Activated CD4-positive, alpha-beta memory T cell treated with anti-CD3 and anti-CD28 coated beads for 36 hours (primary cell): ENCODE measurements around the gene VPS37B. TPM values are rescaled to one million over a fixed set of nuclear protein-coding genes. Genes with fewer than 3 reads are reported as not detected.
A peak's percentile ranks its signal among the peaks of the same experiment; 100 is the strongest.
"Not testable (repeated sequence)": the region's sequence is repeated elsewhere in the genome, so short reads cannot be mapped to it uniquely, and the experiment has no call there.

Source experiments
- CTCF ChIA-PET: fragments of 350-600 bp; sonication (Branson Sonifier 250); formaldehyde crosslinking; loops from one replicate; lab custom pipeline; 2021; ENCODE audit warnings: antibody characterized with exemption, inconsistent platforms; lab: Charles Lee
- POLR2A ChIA-PET: fragments of 350-600 bp; sonication (Branson Sonifier 250); formaldehyde crosslinking; loops from one replicate; lab custom pipeline; 2021; ENCODE audit warnings: antibody characterized with exemption; lab: Charles Lee
- DNase-seq: peaks from one replicate; pipeline ENCODE4 v3.0.0-alpha.2; 2020
- H3K27ac Mint-ChIP-seq: one replicate; pipeline ENCODE4 v1.8.0; 2021; ENCODE audit warnings: mixed read lengths
- H3K27me3 Mint-ChIP-seq: one replicate; pipeline ENCODE4 v1.8.0; 2021; ENCODE audit warnings: mixed read lengths
- H3K36me3 Mint-ChIP-seq: one replicate; pipeline ENCODE4 v1.8.0; 2021; ENCODE audit warnings: mixed read lengths
- H3K4me1 Mint-ChIP-seq: one replicate; pipeline ENCODE4 v1.8.0; 2021; ENCODE audit warnings: low read depth, mixed read lengths
- H3K4me3 Mint-ChIP-seq: one replicate; pipeline ENCODE4 v1.8.0; 2021; ENCODE audit warnings: mild to moderate bottlenecking, mixed read lengths
- H3K9me3 Mint-ChIP-seq: one replicate; pipeline ENCODE4 v1.8.0; 2021; ENCODE audit warnings: mixed read lengths
- intact Hi-C: fragments of 100-400 bp; cut with micrococcal nuclease; formaldehyde crosslinking; loops from one replicate; pipeline ENCODE4 v1.15.1; 2023
- total RNA-seq, 2 experiments: library from RNA; stranded (reverse); gene quantifications; one replicate each; pipeline ENCODE4 v1.2.3, GENCODE V29; 2021

VPS37B gene
- total RNA-seq, result 10 to 100 TPM in 1 of 2 experiments, 1 to 10 TPM in 1; 10.0 to 10.4 TPM

- Mint-ChIP-seq H3K27me3 (peaks cover 3% of the 10 kb centered on the region), H3K27ac (peak within 1 kb of the TSS; percentile 79), H3K4me3 (peak within 1 kb of the TSS; percentile 79), H3K9me3 (peaks cover 7% of the 10 kb centered on the region), H3K4me1 (peaks cover 77% of the 10 kb centered on the region), H3K36me3 (peaks cover 3% of the 10 kb centered on the region)
- intact Hi-C loops, result loop anchor here (5.0 to 10.0 kb wide), 2 partner anchors 164 to 559 kb away; partner anchors contain the start of genes HCAR1 and SNRNP35
- POLR2A ChIA-PET, result interaction anchor here (1.5 to 1.6 kb wide), 2 partner anchors 8 to 23 kb away, joined by 3 to 4 read pairs; no protein-coding TSS in a partner anchor
- CTCF ChIA-PET, result interaction anchor here (0.7 to 6.4 kb wide), 2 partner anchors 14 to 57 kb away, joined by 4 to 25 read pairs; no protein-coding TSS in a partner anchor
- DNase-seq, result peak; percentile 93
Measured at GRCh38 chr12:122895704-122896636, at the start of gene VPS37B. Gene VPS37B (minus strand): TSS chr12:122896124. CDS start chr12:122896062, 62 bp downstream.

DNA sequence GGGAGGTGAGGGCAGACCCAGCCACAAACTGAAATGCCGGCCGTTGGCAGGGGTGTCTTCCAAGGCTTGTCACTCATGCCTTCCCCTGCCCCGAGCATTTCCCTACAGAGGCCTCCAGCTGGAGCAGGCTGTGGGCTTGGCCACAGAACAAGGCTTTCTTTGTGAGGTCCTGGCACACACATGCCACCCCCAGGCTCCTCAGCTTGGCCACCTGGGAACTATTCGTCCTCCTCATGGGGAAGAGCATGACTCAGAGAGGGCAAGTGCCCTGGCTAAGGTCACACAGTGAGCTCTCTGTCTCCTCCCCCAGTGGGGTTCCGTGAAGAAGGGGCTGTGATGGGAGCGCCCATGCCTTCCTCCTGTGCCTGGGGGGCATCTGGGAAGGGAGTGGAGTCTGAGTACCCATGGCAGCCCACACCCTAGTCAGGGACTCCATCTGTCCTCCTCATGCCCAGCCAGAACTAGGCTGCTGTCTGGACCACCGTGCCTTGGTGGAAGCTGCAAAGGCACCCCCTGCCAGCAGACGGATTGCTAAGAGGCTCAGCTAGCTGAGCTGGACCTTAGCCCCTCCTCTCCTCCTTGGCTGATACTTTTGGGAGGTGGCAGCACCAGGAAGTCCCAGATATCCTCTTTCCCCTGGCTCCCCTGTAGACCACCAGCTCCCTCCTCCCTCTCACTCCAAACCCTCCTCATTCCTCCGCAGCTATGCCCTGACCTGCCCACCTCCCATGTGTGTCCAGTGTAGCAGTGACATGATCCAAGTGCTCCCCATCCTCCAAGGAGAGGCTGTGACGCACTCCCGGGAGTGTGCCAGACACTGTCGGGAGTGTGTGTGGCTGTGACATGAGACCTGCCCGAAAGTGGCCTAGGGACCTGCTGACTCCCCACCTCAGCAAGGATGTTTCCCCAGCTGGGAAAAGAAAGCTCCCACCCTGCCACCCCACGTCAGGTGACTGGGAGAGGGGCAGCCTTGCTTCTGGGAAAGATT is 49.0 kb upstream of the VPS37B start:
- no peak for DNase-seq
- ChIA-PET POLR2A (no interaction called here), CTCF (interaction anchor here (1.4 to 15.9 kb wide), 3 partner anchors 22 to 151 kb away, joined by 3 to 239 read pairs (median 11); partner anchors contain the start of gene ABCB9)
- intact Hi-C loops, result no loop called here
- Mint-ChIP-seq H3K4me1 (peaks cover 20% of the 10 kb centered on the region), H3K36me3 (no peaks in the 10 kb centered on the region), H3K4me3 (no peak overlapping the region), H3K9me3 (no peaks in the 10 kb centered on the region), H3K27me3 (no peaks in the 10 kb centered on the region), H3K27ac (no peak overlapping the region)

- Mint-ChIP-seq H3K4me3 (no peak overlapping the region), H3K36me3 (no peaks in the 10 kb centered on the region), H3K9me3 (no peaks in the 10 kb centered on the region), H3K4me1 (peaks cover 20% of the 10 kb centered on the region), H3K27me3 (no peaks in the 10 kb centered on the region), H3K27ac (no peak overlapping the region)
- no peak for DNase-seq
- POLR2A ChIA-PET, result no interaction called here
- intact Hi-C loops, result no loop called here
- CTCF ChIA-PET, result no interaction called here
Measured at GRCh38 chr12:122943196-122943595, 47.3 kb upstream of the VPS37B start.

DNA sequence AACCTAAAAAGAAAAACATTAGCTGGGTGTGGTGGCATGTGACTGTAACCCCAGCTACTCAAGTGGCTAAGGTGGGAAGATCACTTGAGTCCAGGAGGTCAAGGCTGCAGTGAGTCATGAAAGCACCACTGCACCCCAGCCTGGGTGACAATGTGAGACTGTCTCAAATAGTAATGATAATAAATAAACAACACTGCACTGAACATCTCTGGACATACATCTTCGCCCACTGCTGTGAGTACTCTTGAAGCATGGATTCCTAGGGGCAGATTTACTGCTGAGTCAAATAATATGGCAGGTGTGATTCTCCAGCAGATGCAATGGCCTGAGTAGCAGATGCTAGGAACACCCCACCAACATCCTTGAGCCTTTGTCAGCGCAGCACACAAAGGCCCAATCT is 46.7 kb upstream of the VPS37B start:
- H3K9me3 Mint-ChIP-seq, result no peaks in the 10 kb centered on the region
- H3K27ac Mint-ChIP-seq, result no peak overlapping the region
- no peak for DNase-seq
- POLR2A ChIA-PET, result no interaction called here
- no peaks in the 10 kb centered on the region for H3K27me3 Mint-ChIP-seq
- CTCF ChIA-PET, result no interaction called here
- intact Hi-C loops, result no loop called here
- no peak overlapping the region for H3K4me3 Mint-ChIP-seq
- H3K4me1 Mint-ChIP-seq, result peaks cover 20% of the 10 kb centered on the region
- no peaks in the 10 kb centered on the region for H3K36me3 Mint-ChIP-seq

GRCh38 chr12:122941351-122941750 is 45.4 kb upstream of the VPS37B start:
- POLR2A ChIA-PET, H3K4me1 Mint-ChIP-seq, H3K4me3 Mint-ChIP-seq, CTCF ChIA-PET, H3K36me3 Mint-ChIP-seq, DNase-seq, H3K27me3 Mint-ChIP-seq, H3K27ac Mint-ChIP-seq, H3K9me3 Mint-ChIP-seq, intact Hi-C loops: not testable (repeated sequence)

DNA sequence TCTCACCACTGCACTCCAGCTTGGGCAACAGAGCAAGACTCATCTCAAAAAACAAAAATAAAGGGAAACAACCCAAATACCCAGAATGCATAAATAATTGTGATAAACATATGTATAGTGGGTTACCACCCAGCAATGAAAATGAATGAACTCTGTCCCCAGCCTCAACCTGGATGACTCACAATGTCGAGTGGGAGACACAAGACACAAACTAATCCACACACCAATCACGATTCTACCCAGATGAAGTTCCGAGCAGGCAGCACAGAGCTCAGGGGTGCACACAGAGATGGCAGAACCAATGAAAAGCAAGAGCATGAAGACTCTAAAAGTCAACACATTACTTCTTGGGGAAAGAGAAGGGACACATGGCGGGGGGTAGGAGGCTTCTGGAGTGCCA is 43.2 kb upstream of the VPS37B start:
- Mint-ChIP-seq H3K27ac (no peak overlapping the region), H3K9me3 (no peaks in the 10 kb centered on the region), H3K36me3 (no peaks in the 10 kb centered on the region), H3K4me3 (no peak overlapping the region), H3K27me3 (no peaks in the 10 kb centered on the region), H3K4me1 (peaks cover 7% of the 10 kb centered on the region)
- DNase-seq, result no peak
- POLR2A ChIA-PET, result no interaction called here
- intact Hi-C loops, result no loop called here
- CTCF ChIA-PET, result interaction anchor here (0.7 to 2.8 kb wide), 3 partner anchors 13 to 594 kb away, joined by 3 to 12 read pairs (median 5); no protein-coding TSS in a partner anchor

DNA sequence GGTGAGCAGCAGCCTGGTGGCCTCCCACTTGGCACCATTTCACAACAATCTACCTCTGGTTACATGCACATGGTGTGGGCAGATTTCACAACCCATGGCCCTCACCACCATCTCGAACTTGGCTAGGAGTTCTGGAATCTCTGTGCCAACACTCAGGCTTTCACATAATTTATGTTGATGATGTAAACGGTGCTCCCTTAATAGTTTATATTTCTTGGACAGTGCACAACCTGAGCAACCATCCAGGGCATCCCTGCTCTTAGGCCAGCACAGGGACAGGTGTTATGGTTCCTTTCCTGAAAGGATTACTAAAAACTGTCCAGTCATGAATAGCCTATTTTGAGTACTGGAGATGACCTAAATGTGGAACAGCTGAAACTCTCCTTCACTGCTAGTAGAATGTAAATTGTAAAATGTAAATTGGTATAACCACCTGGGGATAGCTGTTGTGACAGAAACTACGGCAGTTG is 41.7 kb upstream of the VPS37B start:
- POLR2A ChIA-PET, result no interaction called here
- H3K27ac Mint-ChIP-seq, result no peak overlapping the region
- no peaks in the 10 kb centered on the region for H3K36me3 Mint-ChIP-seq
- no peaks in the 10 kb centered on the region for H3K4me1 Mint-ChIP-seq
- intact Hi-C loops, result no loop called here
- H3K9me3 Mint-ChIP-seq, result no peaks in the 10 kb centered on the region
- no peak for DNase-seq
- no peaks in the 10 kb centered on the region for H3K27me3 Mint-ChIP-seq
- H3K4me3 Mint-ChIP-seq, result no peak overlapping the region
- CTCF ChIA-PET, result interaction anchor here (2.8 kb wide), 1 partner anchor 77 kb away, joined by 12 read pairs; no protein-coding TSS in a partner anchor

GRCh38 chr12:122935318-122935717 is 39.4 kb upstream of the VPS37B start:
- no peaks in the 10 kb centered on the region for H3K36me3 Mint-ChIP-seq
- no peak for DNase-seq
- no peak overlapping the region for H3K27ac Mint-ChIP-seq
- H3K9me3 Mint-ChIP-seq, result no peaks in the 10 kb centered on the region
- no peaks in the 10 kb centered on the region for H3K4me1 Mint-ChIP-seq
- H3K4me3 Mint-ChIP-seq, result no peak overlapping the region
- no peaks in the 10 kb centered on the region for H3K27me3 Mint-ChIP-seq
- POLR2A ChIA-PET, result no interaction called here
- CTCF ChIA-PET, result interaction anchor here (0.9 kb wide), 1 partner anchor 11 kb away, joined by 3 read pairs; no protein-coding TSS in a partner anchor
- intact Hi-C loops, result no loop called here

DNA sequence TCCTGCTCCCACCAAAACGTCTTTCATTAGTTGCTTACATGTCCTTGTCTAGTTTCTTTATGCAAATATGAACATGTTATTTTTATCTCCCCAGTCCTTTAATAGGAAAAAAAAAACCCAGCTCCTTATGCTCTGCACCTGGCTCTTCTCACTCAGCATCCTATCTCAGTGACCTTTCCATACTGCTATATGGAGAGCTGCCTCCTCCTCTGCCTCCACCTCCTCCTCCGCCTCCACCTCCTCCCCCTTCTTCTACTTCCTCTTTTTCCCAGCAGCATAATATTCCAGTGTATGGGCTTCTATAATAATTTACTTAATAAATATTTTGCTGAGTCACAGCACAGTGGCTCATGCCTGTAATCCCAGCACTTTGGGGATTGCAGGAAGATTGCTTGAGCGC is 38.8 kb upstream of the VPS37B start:
- intact Hi-C loops, result no loop called here
- no peak overlapping the region for H3K4me3 Mint-ChIP-seq
- ChIA-PET CTCF (interaction anchor here (0.9 kb wide), 1 partner anchor 11 kb away, joined by 3 read pairs; no protein-coding TSS in a partner anchor), POLR2A (no interaction called here)
- no peaks in the 10 kb centered on the region for H3K4me1 Mint-ChIP-seq
- H3K36me3 Mint-ChIP-seq, result no peaks in the 10 kb centered on the region
- H3K27ac Mint-ChIP-seq, result no peak overlapping the region
- no peak for DNase-seq
- H3K27me3 Mint-ChIP-seq, result no peaks in the 10 kb centered on the region
- H3K9me3 Mint-ChIP-seq, result no peaks in the 10 kb centered on the region

DNA sequence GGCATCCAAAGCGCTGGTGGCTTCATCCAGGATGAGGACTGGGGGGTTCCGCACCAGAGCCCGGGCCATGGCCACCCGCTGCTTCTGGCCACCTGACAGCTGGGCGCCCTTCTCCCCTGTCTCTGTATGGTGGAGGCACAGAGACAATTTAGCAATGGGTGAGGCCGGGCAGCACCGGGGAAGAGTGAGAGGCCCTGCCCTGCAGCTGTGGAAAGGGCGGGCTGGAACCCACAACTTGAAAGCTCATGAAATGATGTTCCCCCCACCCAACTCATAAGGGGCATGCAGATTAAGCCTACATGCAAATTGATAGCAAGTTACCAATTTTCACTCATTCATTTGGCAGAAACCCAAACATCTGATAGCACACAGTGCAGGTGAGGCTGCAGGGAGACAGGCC is 36.3 kb upstream of the VPS37B start:
- no peak for DNase-seq
- no peaks in the 10 kb centered on the region for H3K4me1 Mint-ChIP-seq
- H3K36me3 Mint-ChIP-seq, result no peaks in the 10 kb centered on the region
- H3K27ac Mint-ChIP-seq, result no peak overlapping the region
- intact Hi-C loops, result no loop called here
- no peaks in the 10 kb centered on the region for H3K9me3 Mint-ChIP-seq
- CTCF ChIA-PET, result no interaction called here
- POLR2A ChIA-PET, result no interaction called here
- no peaks in the 10 kb centered on the region for H3K27me3 Mint-ChIP-seq
- no peak overlapping the region for H3K4me3 Mint-ChIP-seq

DNA sequence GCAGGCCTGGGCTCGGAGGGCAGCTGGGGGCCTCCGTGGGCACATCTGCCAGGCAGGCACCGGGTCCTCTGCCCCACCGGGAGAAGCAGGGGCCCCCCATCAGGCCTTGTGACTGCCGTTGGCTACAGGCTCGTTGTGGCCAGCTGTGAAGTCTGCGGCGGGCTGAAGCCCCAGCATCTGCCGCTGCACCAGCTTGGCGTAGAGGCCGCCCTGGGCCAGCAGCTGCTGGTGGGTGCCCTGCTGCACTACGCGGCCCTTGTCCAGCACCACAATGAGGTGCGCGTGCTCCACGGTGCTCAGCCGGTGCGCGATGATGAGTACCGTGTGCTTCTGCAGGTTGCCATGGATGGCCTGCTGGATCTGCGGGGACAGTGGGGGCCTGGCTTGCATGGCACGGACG is 33.9 kb upstream of the VPS37B start:
- ChIA-PET CTCF (interaction anchor here (1.1 kb wide), 1 partner anchor 23 kb away, joined by 4 read pairs; no protein-coding TSS in a partner anchor), POLR2A (no interaction called here)
- no peak overlapping the region for H3K27ac Mint-ChIP-seq
- H3K4me3 Mint-ChIP-seq, result no peak overlapping the region
- H3K4me1 Mint-ChIP-seq, result no peaks in the 10 kb centered on the region
- DNase-seq, result no peak
- intact Hi-C loops, result no loop called here
- H3K36me3 Mint-ChIP-seq, result no peaks in the 10 kb centered on the region
- H3K27me3 Mint-ChIP-seq, result no peaks in the 10 kb centered on the region
- no peaks in the 10 kb centered on the region for H3K9me3 Mint-ChIP-seq
